Measurements from ENCODE around the gene CUZD1.

The CUZD1 gene

DNA sequence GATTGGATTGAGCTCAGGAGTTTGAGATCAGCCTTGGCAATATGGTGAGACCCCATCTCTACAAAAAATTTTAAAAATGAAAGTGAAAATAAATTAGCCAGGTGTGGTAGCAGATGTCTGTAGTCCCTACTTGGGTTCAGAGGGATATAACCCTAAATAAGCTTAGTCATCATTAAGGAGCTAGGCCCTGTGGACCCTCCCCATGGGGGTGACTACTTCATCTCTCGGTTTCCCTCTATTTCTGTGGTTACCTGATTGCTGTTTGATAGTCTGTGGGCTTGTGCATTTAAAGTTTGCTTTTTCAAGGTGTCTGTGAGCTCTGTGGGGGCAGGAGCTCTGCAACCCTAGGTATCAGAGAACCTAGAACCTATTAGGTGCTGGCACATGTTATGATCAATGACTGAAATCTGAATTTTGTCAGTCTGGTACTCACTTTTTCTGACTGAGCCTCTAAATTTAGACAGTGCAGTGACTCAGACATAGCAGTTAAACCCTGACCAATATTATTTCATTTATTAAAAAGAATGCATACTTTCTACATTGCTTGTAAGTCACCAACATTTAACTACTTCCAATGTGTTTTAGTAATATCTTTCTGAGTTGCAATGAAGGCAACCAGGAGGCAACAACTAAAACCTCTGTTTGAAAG, 8.1 kb upstream of the CUZD1 start:
- DNase-seq, result no peak

GRCh38 chr10:122852261-122852660, 6.6 kb upstream of the CUZD1 start:
- DNase-seq, result no peak

DNA sequence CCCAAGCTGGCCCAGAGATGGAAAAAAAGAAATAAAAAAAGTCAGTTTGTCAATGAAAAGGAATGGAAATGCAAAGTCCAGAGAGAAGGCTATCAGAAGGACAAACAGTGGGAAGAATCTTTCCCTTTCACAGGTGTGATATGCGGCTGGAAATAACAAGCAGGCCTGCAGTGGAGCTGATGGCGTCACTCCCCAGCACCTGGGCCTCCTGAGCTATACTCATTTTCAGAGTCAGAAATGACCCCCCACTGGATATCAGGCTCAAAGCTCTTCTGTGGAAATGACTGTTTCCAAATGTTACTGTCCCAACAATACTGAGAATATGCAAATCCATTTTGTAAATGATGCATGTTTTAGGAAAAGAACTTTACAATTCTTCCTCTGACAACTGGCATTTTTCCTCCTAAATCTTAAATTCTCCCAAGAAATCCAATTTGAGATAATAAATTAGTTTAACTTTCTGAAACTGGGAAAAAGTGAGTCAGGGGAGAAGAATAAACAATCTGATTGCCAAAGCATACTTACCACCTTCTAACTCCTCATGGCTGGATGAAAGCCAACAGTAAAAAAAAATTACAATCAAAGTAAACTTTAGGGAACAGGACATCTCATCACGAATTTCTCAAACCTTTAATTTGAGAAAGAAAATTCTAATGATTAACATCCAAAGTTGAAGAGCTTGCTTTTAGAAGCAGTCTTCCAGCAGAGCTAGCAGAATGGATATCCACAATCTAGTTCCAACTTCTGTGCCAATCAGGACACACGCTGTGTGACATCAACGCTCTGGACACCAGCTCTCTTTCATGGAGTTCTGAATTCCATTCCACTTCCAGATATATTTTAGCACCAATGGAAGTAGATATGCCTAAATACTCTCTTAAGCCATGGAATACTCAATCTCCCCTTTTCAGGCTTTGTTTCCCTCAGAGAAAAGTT, 5.3 kb upstream of the CUZD1 start:
- DNase-seq, result no peak

DNA sequence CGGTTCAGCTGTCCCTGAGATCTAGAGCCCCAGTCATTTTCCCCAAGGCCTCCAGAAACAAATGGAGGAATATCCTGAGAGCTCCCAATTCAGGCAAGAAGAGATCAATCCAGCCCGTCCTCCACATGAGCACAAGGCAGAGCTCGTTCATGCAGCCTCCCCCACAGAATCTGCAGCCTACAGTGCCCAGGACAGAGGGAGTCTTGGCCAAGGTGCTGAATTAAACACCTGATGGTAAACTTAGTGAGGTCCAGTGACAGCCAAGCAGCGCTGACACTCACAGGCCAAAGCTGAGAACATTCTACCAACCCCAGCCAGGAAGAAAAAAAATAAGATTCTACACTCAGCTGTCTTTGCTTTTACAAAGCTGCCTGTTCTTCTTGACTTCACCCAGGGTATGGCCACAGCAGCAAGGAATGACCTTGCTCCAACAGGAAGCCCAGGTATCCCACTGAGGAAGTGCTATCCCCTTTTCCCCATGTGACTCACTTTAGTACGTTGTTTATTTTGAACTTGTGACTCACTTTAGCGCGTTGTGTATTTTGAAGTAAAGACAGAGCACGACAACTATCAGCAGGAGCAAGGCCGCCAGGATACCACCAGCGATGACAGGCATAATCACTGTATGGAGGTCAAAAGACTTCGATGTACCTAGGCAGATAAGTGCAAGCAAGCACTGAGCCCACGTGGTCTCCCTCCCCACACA, 4.4 kb upstream of the CUZD1 start:
- no peak for DNase-seq

DNA sequence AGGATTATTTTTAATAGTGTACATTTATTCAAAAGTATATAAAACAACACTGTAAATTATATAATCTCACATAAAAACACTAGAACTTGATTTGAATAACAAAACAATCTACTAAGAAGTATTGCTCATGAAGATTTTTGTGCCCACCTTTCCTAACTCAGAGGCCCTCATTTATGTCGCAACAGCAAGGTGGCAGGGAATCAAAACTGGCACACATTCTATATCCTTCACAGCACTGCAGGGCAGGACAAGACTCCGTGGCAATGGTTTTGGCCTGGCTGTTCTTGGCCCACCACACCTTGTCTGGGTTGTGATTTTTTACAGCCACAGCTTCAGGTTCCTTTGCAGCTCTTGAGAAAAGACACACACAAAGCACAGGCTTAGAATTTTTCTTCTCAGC, 3.4 kb upstream of the CUZD1 start:
- DNase-seq, result no peak

DNA sequence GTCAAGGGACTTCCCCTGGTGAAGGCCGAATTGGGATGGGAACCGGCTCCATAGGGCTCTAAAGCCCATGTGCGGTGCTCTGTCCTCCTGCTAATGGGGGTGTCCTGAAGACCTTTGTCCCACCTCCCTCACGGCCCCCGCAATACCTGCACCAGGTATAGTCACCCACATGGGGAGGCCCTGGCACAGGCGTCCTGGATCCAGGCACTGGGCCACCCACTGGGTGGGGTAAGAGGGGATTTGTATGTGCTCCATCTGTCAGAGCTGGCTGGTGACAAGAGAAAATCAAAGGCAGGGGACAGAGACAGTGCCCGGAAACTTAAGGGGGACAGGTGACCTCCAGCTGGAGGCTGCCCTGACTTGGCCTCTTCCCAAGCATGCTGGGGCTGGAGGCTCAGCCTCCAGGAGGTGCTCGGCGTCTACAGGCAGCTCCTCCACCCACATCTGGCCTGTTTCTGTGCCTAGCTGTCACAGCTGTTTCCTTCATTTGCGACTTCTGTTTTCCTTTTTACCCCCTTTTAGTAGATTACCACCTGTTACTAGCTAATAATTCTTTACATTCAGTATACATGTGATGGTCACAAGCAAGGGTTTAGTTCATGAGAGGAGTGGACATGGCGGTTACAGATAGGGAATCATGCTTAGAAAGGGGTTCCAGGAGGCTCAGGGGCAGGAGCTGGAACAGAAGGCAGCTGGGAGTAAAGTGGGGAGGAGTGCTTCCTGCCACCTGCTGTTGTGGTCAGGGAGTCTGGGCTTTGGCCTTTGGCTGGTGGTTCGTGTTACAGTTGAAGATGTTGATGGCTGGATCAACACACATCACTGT, 2.3 kb upstream of the CUZD1 start:
- DNase-seq, result peak; percentile 0

DNA sequence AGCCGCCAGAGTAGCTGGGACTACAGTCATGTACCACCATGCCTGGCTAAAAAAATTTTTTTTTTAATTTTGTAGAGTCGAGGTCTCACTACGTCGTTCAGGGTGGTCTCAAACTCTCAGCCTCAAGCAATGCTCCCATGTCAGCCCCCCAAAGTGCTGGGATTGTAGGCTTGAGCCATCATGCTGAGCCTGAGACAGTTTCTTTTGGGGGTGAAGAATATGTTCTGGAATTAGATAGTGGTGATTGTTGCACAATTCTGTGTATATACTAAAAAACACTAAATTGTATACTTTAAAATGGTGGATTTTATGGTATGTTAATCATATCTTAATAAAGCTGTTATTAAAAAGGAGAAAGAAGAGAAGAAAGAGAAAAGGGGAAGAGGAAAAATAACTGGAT, 1.5 kb downstream of the CUZD1 start:
- no peak for DNase-seq

GRCh38 chr10:122841569-122841968, 4.1 kb downstream of the CUZD1 start:
- DNase-seq, result no peak

GRCh38 chr10:122839505-122839904, 6.2 kb downstream of the CUZD1 start:
- DNase-seq, result no peak

DNA sequence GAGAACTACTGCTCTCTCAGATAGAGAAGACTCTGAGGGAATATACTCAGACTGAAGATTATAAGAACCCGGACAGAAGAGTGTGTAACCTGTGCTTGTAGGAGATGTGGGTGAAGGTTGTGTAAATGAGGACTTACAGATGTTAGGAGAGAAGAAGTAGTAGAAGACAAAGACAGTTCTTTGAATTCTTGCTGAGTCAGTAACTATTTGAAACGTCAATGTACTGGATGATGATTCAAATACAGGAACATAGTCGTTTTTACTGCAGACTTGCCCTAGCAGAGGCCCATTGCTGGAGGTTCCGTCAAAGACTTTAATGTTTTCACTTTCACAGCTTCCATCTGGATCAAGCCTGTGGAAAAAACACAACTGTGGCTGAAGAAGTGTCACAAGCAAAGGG, 6.8 kb downstream of the CUZD1 start:
- DNase-seq, result no peak

- DNase-seq, result no peak
These were observed 9.7 kb downstream of the CUZD1 start for GRCh38 chr10:122835908-122836307.

- no peak for DNase-seq
These were observed 14.7 kb downstream of the CUZD1 start for GRCh38 chr10:122830965-122831353.

- no peak for DNase-seq
These were observed 15.2 kb downstream of the CUZD1 start for GRCh38 chr10:122830273-122830964.

- no peak for DNase-seq
These were observed 16.2 kb downstream of the CUZD1 start for GRCh38 chr10:122829454-122829853.

DNA sequence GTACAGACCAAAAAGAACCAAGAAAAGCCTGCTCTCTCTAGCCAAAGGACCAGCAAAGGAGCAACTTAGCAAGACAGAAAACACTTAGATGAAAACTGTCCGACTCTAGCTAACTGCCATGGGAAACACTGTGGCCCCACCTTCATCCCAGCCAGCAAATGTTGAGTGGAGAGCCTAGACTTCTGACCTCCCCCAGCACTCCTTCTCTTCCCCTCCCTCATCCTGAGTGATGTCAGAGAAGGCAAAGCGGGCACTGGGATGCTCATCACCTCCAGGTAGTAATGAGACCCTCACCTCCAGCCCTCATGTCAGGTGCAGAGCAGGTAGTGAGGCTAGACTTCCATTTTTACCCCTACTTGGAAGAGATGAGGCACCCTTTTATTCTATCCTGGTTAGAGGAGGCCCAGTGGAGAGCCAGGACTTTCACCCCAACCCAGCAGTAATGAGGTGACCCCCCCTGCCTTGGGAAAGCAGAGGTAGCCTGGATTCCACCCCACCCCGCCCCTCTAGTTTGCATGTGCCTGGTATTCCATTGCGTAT, 16.9 kb downstream of the CUZD1 start:
- DNase-seq, result no peak

GRCh38 chr10:122827302-122827701, 18.4 kb downstream of the CUZD1 start:
- no peak for DNase-seq

GRCh38 chr10:122822973-122823690, 22.5 kb downstream of the CUZD1 start:
- no peak for DNase-seq

GRCh38 chr10:122821808-122822207, 23.8 kb downstream of the CUZD1 start:
- no peak for DNase-seq

GRCh38 chr10:122815458-122815857, 30.2 kb downstream of the CUZD1 start:
- no peak for DNase-seq

- DNase-seq, result no peak
These were observed 31.2 kb downstream of the CUZD1 start for GRCh38 chr10:122814493-122814892.

DNA sequence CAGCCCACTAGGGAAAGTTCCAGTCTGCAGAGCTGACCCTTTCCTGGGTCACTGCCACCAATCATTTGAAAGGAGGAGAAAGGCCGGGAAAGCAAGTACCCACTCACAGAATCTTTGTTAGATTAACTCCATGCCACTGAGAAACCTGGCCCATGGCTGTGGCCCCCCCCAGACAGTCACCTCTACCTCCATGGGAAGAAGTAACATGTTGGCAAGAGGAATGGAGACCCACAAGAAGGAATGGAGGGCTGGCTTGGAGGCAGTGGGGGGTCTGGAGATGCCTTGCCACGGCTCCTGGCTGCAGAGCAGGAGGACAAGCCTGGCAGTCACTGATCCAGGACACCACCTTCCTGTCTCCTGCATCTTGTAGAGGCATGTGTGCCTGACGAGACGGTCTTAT, 32.9 kb downstream of the CUZD1 start:
- no peak for DNase-seq

Measured in NCI-H187 treated with DMSO at 0.1 percent for 48 hours (cell line).